H9 (cell line): ENCODE results near the gene FOXJ3. TPM values are rescaled to one million over a fixed set of nuclear protein-coding genes. Genes with fewer than 3 reads are reported as not detected.

Experiments used
- DNase-seq: peaks from one replicate; pipeline ENCODE4 v3.0.0-alpha.2; 2017
- H2AFZ ChIP-seq: one replicate; pipeline ENCODE4 v1.6.1; 2013; ENCODE audit warnings: mild to moderate bottlenecking, low read length, control low read depth, moderate library complexity
- H2AK5ac ChIP-seq: 2 replicates; pipeline ENCODE4 v1.6.1; 2013; ENCODE audit warnings: low read length, control low read depth, mixed read lengths; ENCODE audit not compliant: insufficient read length
- H2BK120ac ChIP-seq: one replicate; pipeline ENCODE4 v1.6.1; 2013; ENCODE audit warnings: low read depth, mild to moderate bottlenecking, low read length, control low read depth, inconsistent platforms; ENCODE audit not compliant: poor library complexity, severe bottlenecking
- H2BK12ac ChIP-seq: 2 replicates; pipeline ENCODE4 v1.6.1; 2013; ENCODE audit warnings: low read length, control low read depth, mixed read lengths, low read depth; ENCODE audit not compliant: insufficient read length
- H2BK15ac ChIP-seq: 2 replicates; pipeline ENCODE4 v1.6.1; 2013; ENCODE audit warnings: low read depth, low read length, control low read depth
- H2BK20ac ChIP-seq: one replicate; pipeline ENCODE4 v1.6.1; 2013; ENCODE audit warnings: low read depth, mild to moderate bottlenecking, low read length, control low read depth, inconsistent platforms; ENCODE audit not compliant: poor library complexity, severe bottlenecking
- H2BK5ac ChIP-seq: 2 replicates; pipeline ENCODE4 v1.6.1; 2013; ENCODE audit warnings: low read length, control low read depth, mixed read lengths; ENCODE audit not compliant: insufficient read length
- H3K14ac ChIP-seq: 2 replicates; pipeline ENCODE4 v1.6.1; 2013; ENCODE audit warnings: low read length, control low read depth; ENCODE audit not compliant: insufficient read depth
- H3K18ac ChIP-seq: 2 replicates; pipeline ENCODE4 v1.6.1; 2013; ENCODE audit warnings: low read depth, mild to moderate bottlenecking, mixed read lengths, low read length, control low read depth; ENCODE audit not compliant: insufficient read length
- H3K23ac ChIP-seq: 2 replicates; pipeline ENCODE4 v1.6.1; 2013; ENCODE audit warnings: low read length, control low read depth, mixed read lengths, low read depth; ENCODE audit not compliant: insufficient read length
- H3K23me2 ChIP-seq: 2 replicates; pipeline ENCODE4 v1.6.1; 2013; ENCODE audit warnings: low read depth, mild to moderate bottlenecking, mixed read lengths, low read length, control low read depth; ENCODE audit not compliant: insufficient read length, poor library complexity, severe bottlenecking
- H3K27ac ChIP-seq: 2 replicates; pipeline ENCODE4 v1.5.1; 2013; ENCODE audit warnings: low read length, control low read depth, mixed read lengths, low read depth; ENCODE audit not compliant: insufficient read length
- H3K27me3 ChIP-seq: 2 replicates; pipeline ENCODE4 v1.6.1; 2013; ENCODE audit warnings: low read length, control low read depth, inconsistent platforms; ENCODE audit not compliant: insufficient read depth
- H3K4ac ChIP-seq: 2 replicates; pipeline ENCODE4 v1.6.1; 2013; ENCODE audit warnings: low read depth, mild to moderate bottlenecking, control low read depth, inconsistent platforms, low read length, moderate library complexity
- H3K4me1 ChIP-seq: 2 replicates; pipeline ENCODE4 v1.6.1; 2013; ENCODE audit warnings: low read length, control low read depth, inconsistent platforms; ENCODE audit not compliant: insufficient read depth
- H3K4me2 ChIP-seq: 2 replicates; pipeline ENCODE4 v1.6.1; 2013; ENCODE audit warnings: low read length, control low read depth, mixed read lengths; ENCODE audit not compliant: insufficient read length, insufficient read depth
- H3K56ac ChIP-seq: 2 replicates; pipeline ENCODE4 v1.6.1; 2013; ENCODE audit warnings: low read depth, mild to moderate bottlenecking, mixed read lengths, low read length, control low read depth; ENCODE audit not compliant: insufficient read length
- H3K79me1 ChIP-seq: 2 replicates; pipeline ENCODE4 v1.6.1; 2013; ENCODE audit warnings: low read depth, mild to moderate bottlenecking, moderate library complexity, low read length, control low read depth, inconsistent platforms; ENCODE audit not compliant: insufficient read depth, poor library complexity, severe bottlenecking
- H3K79me2 ChIP-seq: 2 replicates; pipeline ENCODE4 v1.6.1; 2013; ENCODE audit warnings: low read length, control low read depth, inconsistent platforms; ENCODE audit not compliant: insufficient read depth
- H3K9ac ChIP-seq: 2 replicates; pipeline ENCODE4 v1.6.1; 2013; ENCODE audit warnings: low read length, control low read depth, mixed read lengths; ENCODE audit not compliant: insufficient read length; ENCODE audit errors: extremely low read depth
- H3K9me3 ChIP-seq: one replicate; pipeline ENCODE4 v1.6.1; 2013; ENCODE audit warnings: low read depth, low read length, inconsistent platforms; ENCODE audit not compliant: control insufficient read depth
- H3T11ph ChIP-seq: one replicate; pipeline ENCODE4 v1.6.1; 2013; ENCODE audit warnings: mild to moderate bottlenecking, low read length, control low read depth, inconsistent platforms
- H4K20me1 ChIP-seq: one replicate; pipeline ENCODE4 v1.6.1; 2013; ENCODE audit not compliant: control insufficient read depth, insufficient read length, insufficient read depth
- H4K5ac ChIP-seq: 2 replicates; pipeline ENCODE4 v1.6.1; 2013; ENCODE audit warnings: low read depth, mild to moderate bottlenecking, mixed read lengths, low read length, control low read depth; ENCODE audit not compliant: insufficient read length
- H4K8ac ChIP-seq: replicated peaks from 2 replicates; pipeline ENCODE4 v1.6.1; 2013; ENCODE audit warnings: low read length, control low read depth, mixed read lengths, low read depth; ENCODE audit not compliant: insufficient read length
- H4K91ac ChIP-seq: 2 replicates; pipeline ENCODE4 v1.6.1; 2013; ENCODE audit warnings: low read depth, mild to moderate bottlenecking, moderate library complexity, mixed read lengths, low read length, control low read depth; ENCODE audit not compliant: insufficient read length
- H3K27ac Mint-ChIP-seq, 3 experiments: 2 replicates in 2 of 3; 3 replicates in 1 of 3; pipeline ENCODE4 v1.8.0; 2020 to 2021; ENCODE audit warnings: mixed read lengths in 3 of 3, mild to moderate bottlenecking in 1 of 3, moderate library complexity in 1 of 3
- H3K27me3 Mint-ChIP-seq: 2 replicates; pipeline ENCODE4 v1.8.0; 2021; ENCODE audit warnings: low read depth, mild to moderate bottlenecking, moderate library complexity, mixed read lengths
- H3K36me3 Mint-ChIP-seq, 3 experiments: 2 replicates in 2 of 3; 3 replicates in 1 of 3; pipeline ENCODE4 v1.8.0; 2020 to 2021; ENCODE audit warnings: low read depth in 3 of 3, mixed read lengths in 3 of 3; ENCODE audit not compliant: insufficient read depth in 1 of 3
- H3K4me1 Mint-ChIP-seq, 2 experiments: 2 replicates each; pipeline ENCODE4 v1.8.0; 2020; ENCODE audit warnings: mixed read lengths in 2 of 2
- H3K4me3 Mint-ChIP-seq, 2 experiments: 2 replicates in 1 of 2; 3 replicates in 1 of 2; pipeline ENCODE4 v1.8.0; 2020 to 2021; ENCODE audit warnings: mild to moderate bottlenecking in 2 of 2, mixed read lengths in 2 of 2, moderate library complexity in 1 of 2
- H3K9me3 Mint-ChIP-seq, 2 experiments: 2 replicates in 1 of 2; 3 replicates in 1 of 2; pipeline ENCODE4 v1.8.0; 2020; ENCODE audit warnings: mild to moderate bottlenecking in 2 of 2, mixed read lengths in 2 of 2, moderate library complexity in 1 of 2
- CTCF ChIP-seq: fragments of 200-600 bp; sonication (generic); conservative IDR thresholded peaks from 3 replicates; pipeline ENCODE4 v1.8.0; 2021; ENCODE audit warnings: antibody characterized with exemption, mild to moderate bottlenecking
- WGBS: extraction: QIAGEN DNeasy Blood & Tissue Kit; methylation state at CpG from one replicate; pipeline ENCODE4 v1.1.7; 2013; ENCODE audit warnings: missing lambda C conversion rate, low lambda C conversion rate, mixed read lengths; ENCODE audit not compliant: insufficient read length; ENCODE audit errors: extremely low coverage; 5-methylcytosine and 5-hydroxymethylcytosine counted together
- total RNA-seq: library from RNA; stranded (reverse); gene quantifications from 2 replicates; pipeline ENCODE4 v1.2.1, GENCODE V29; 2021

Gene FOXJ3
- total RNA-seq, 1 experiment from 2014 or later, result 49.9 TPM

GRCh38 chr1:42179900-42180329 lies 155.1 kb downstream of the FOXJ3 start:
- H3K4ac ChIP-seq, result no peak overlapping the region
- H2AFZ ChIP-seq, result no peak overlapping the region
- H3K4me2 ChIP-seq, result no peak overlapping the region
- no peaks in the 10 kb centered on the region for H3K9me3 ChIP-seq
- H3K23me2 ChIP-seq, result no peaks in the 10 kb centered on the region
- H4K8ac ChIP-seq, result no peak overlapping the region
- H3K4me1 Mint-ChIP-seq, result peaks cover 4 to 5% of the 10 kb centered on the region in 2 experiments
- no peak overlapping the region for H3K56ac ChIP-seq
- no peaks in the 10 kb centered on the region for H3K9me3 Mint-ChIP-seq
- DNase-seq, result no peak
- H3K27ac ChIP-seq, result no peak overlapping the region
- H3K4me1 ChIP-seq, result no peaks in the 10 kb centered on the region
- no peak overlapping the region for H2BK20ac ChIP-seq
- peaks cover 2 to 34% (median 5%) of the 10 kb centered on the region in 3 experiments; a peak in 5 of 7 replicates for H3K36me3 Mint-ChIP-seq
- no peak overlapping the region for H2BK12ac ChIP-seq
- H4K20me1 ChIP-seq, result no peaks in the 10 kb centered on the region
- no peak overlapping the region for H4K5ac ChIP-seq
- peak overlapping the region in 2 of 3 experiments; percentile 8 to 85; a peak in 1 of 7 replicates for H3K27ac Mint-ChIP-seq
- H2BK120ac ChIP-seq, result no peak overlapping the region
- no peaks in the 10 kb centered on the region for H3K27me3 Mint-ChIP-seq
- WGBS, result no CpG with 5 or more reads among the region's 4 CpGs
- H2AK5ac ChIP-seq, result no peak overlapping the region
- no peak overlapping the region for H3K18ac ChIP-seq
- H3T11ph ChIP-seq, result no peak overlapping the region
- no peaks in the 10 kb centered on the region for H3K79me2 ChIP-seq
- H2BK15ac ChIP-seq, result no peak overlapping the region
- H3K4me3 Mint-ChIP-seq, result no peak overlapping the region
- H3K9ac ChIP-seq, result no peak overlapping the region
- no peaks in the 10 kb centered on the region for H3K79me1 ChIP-seq
- no peak for TF ChIP-seq CTCF
- H3K14ac ChIP-seq, result no peak overlapping the region
- H2BK5ac ChIP-seq, result no peak overlapping the region
- H4K91ac ChIP-seq, result no peak overlapping the region
- no peak overlapping the region for H3K23ac ChIP-seq
- H3K27me3 ChIP-seq, result no peaks in the 10 kb centered on the region
